ENCODE data around the gene STAU1.
"Not testable (repeated sequence)": the region's sequence is repeated elsewhere in the genome, so short reads cannot be mapped to it uniquely, and the experiment has no call there.

STAU1 gene

DNA sequence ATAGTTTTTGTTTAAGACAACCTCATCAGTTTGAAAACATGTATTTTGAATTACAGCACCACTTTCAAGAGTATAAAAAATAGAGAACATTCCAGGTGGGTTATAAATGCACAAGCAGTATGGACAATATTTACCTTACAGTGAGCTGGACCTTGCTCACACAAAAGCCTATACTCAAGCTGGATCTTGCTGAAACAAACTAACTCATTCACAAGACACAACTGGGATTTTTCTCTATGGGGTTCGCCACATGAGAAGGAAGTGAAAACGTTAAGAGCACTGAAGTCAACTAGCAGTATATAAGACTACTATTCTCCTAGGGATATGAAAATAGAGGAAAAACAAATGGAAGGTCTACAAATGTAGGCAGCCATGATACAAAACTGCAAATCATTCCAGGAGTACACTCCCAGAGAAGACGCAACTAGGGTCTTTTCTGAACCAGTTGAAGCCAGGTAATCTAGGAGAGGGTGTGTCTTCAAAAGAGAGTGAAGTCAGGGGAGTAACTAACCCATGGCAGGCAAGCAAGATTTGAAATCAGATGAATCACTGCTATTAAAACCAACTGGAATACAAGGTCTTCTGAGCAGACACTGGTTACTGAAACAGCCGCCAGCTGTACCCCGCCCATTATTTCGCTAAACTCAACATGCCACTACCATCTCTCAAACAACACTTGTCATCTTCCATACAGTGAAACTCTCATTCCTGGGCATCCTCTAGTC lies 26.5 kb downstream of the STAU1 start:
- DNase-seq, result no peak

DNA sequence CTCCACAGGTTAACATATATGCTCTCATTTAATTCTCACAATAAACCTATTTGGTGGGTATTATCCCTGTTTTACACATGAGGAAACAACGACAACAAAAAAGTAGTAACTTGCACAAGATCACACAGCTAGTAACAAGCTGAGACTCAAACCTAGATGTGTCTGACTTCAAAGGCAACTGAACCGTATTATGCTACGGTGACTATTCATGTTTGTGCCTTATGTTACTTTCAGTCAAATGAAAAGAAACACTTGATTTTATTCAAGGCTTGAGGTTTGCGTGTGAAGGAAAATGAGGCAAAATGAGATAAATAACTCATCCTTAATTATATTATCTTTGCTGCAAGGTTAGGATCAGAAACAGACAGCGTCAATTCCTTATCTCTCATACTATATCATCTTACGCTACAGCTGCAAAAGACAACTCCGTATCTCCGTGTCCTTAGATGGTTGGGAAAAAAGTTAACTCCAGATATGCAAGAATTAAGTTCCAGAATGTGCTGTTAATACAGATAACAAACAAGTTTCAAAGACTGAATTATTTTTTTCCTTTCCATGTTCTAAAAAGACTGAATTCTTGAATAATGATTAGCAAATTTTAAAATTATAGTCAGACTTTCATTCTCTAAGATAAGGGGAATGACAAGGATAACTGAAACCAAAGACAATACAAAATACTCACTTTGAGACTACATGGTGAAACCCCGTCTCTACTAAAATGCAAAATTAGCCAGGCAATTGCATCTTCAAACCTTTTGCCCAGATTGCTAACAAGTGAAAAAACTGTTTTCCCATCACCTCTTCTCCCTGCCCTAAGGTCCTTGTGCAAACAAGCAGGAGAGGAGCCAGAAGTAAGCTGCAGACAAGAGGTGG lies 27.8 kb downstream of the STAU1 start:
- DNase-seq, result no peak

DNA sequence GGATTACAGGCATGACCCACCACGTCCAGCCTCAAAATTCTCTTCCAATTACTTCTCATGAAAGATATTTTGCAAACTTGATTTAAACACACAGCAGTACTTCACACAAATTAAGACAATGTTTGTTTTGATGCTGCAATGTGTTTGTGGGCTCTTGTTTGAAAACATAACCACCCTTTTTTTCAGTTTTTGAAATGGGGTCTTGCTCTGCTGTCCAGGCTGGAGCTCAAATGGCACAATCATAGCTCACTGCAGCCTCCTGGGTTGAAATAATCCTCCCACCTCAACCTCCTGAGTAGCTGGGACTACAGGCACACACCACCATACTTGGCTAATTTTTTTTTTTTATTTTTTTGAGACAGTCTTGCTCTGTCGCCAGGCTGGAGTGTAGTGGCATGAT lies 31.0 kb downstream of the STAU1 start:
- DNase-seq, result no peak

GRCh38 chr20:49156481-49156880 lies 31.7 kb downstream of the STAU1 start:
- no peak for DNase-seq

DNA sequence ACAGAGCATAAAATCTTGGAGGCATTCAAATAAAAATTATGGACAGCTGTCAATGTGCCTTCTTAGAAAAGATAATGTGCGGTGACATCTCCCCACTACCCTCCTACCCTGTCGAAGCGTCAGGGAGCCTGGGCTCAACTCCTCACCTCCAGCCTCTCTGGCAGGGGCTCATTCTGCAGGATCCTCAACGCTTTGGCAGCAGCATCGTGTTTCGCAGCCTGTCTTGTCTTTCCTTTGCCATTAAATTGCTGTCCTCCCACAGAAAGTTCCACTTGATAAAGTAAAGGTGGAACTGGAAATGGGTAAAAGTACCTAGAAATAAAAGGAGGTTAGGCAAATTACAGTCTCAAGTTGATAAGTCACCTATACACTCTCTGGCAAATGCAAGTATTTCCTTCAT lies 36.7 kb downstream of the STAU1 start:
- no peak for DNase-seq

GRCh38 chr20:49149281-49150045 lies 38.7 kb downstream of the STAU1 start:
- no peak for DNase-seq

DNA sequence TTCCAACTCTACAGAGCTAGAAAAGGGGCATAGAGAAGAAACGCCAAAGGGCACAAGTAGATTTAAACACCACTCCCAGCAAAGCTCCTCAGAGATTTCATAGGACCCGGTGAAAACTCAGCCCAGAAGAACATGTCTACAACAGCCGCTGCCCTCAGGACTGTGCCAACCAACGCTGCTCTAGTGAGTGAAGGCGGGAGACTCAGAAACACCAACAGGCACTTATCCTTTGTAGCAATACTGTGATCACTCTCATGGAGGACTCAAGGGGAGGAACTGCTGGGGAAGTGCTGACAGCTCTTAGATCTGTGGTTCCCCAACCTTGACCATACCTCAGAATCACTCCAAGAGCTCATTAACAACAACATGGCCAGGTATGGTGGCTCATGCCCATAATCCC lies 39.5 kb downstream of the STAU1 start:
- no peak for DNase-seq

GRCh38 chr20:49147296-49147695 lies 40.8 kb downstream of the STAU1 start:
- no peak for DNase-seq

DNA sequence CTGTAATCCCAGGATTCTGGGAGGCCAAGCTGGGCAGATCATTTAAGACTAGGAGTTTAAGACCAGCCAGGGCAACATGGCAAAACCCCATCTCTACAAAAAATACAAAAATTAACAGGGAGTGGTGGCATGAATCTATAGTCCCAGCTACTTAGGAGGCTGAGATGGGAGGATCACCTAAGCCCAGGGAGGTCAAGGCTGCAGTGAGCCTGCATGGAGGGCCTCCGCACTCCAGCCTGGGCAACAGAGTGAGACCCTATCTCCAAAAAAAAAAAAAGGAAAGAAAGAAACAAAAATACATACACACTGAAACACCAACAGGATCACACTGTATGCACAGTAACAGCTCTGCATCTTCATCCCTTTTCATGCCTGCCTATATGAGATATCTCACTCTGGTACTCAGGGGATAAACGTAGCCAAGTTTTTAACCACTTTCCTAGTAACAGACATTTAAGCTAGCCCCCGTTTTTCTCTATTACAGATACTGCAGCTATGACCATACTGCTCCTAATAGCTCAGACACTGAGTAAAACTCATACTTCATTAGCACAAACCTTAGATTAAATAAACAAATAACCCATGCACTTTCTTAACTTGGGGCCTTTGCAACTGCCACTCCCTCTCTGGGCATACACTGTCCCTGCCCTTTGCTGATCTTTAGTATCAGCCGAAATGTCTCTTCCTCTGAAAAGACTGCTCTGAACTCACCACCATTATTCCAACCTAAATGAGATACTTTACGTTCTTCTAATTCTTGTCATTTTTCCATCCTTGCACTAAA lies 41.5 kb downstream of the STAU1 start:
- no peak for DNase-seq

DNA sequence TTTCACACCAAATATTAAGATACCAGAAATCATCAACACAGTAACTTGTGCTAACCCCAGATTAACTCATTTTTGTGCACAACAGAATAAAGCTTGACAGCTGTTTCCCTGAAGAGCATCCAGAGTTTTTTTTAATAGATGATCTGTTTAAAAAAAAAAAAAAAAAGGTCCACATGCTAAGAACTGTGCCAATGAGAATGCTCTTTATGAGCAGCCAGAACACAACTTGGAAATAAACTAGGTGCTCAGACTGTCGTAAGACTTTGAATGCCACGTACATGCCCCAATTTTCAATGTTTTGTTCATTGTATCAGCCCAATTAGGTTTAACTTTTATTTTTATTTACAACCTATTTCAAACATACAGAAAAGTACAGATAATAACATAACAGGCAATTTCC lies 47.3 kb downstream of the STAU1 start:
- no peak for DNase-seq

DNA sequence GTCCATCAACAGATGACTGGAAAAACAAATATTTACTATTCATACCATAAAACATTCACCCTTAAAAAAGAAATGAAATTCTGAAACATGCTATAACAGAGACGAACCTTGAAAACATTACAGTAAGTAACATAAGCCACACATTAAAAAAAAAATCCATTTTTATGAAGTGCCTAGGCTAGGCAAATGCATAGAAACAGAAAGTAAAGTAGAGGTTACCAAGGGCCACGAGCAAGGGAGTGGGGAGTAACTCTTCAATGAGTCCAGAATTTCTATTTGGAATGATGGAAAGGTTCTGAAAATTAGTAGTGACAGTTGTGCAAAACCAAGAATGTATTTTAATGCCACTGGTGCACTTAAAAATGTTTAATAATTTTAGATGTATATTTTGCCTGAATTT lies 47.7 kb downstream of the STAU1 start:
- no peak for DNase-seq

DNA sequence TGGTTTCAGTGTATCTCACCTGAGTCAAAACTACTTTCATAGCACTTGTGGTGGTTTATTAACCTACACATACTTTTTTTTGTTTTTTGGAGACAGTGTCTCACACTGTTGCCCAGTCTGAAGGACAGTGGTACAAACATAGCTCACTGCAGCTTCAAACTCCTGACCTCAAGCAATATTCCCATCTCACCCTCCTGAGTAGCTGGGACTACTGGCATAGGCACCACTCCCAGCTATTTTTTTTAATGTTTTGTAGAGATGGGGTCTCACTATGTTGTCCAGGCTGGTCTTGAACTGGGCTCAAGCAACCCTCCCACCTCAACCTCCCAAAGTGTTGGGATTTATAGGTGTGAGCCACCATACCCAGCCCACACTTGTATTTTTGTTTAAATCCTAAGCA lies 49.7 kb downstream of the STAU1 start:
- DNase-seq, result no peak

GRCh38 chr20:49136817-49137571 lies 51.1 kb downstream of the STAU1 start:
- DNase-seq, result no peak

DNA sequence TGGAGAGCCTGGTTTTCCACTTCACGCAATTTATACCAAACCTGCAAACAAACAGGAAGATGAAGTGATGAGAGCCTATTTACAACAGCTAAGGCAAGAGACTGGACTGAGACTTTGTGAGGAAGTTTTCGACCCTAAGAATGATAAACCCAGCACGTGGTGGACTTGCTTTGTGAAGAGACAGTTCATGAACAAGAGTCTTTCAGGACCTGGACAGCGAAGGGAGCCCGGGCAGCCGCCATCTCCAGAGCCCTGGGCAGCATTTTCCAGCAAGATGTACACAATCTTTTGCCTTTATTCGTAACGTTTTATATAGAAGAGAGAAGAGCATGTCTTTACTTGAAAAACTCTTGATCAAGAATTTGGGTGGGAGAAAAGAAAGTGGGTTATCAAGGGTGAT lies 53.3 kb downstream of the STAU1 start:
- not testable (repeated sequence) for DNase-seq

- DNase-seq, result no peak
Measured at GRCh38 chr20:49133571-49133970, 54.6 kb downstream of the STAU1 start.

GRCh38 chr20:49132995-49133478 lies 55.1 kb downstream of the STAU1 start:
- no peak for DNase-seq

GRCh38 chr20:49123982-49124381 lies 64.2 kb downstream of the STAU1 start:
- no peak for DNase-seq

DNA sequence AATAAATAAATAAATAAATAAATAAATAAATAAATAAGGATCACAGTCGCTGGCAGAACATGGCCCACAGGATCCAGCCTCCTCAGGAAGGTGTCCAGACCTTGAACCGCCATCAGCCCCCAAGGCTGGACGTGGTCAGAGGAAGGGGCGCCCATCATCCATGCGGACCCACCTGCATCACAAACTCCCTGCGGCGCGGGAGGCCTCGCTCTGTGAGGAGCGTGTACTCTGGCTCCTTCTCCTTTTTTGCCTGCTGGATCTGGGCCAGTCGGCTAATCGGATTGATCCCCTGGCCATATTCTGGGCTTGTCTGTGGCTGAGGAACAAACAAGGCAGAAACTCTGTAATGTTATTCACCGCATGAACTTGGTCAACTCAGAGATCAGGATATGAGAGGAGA lies 65.2 kb downstream of the STAU1 start:
- no peak for DNase-seq

GRCh38 chr20:49119988-49120387 lies 68.1 kb downstream of the STAU1 start:
- no peak for DNase-seq

- no peak for DNase-seq
Measured at GRCh38 chr20:49118307-49118706, 69.8 kb downstream of the STAU1 start.

DNA sequence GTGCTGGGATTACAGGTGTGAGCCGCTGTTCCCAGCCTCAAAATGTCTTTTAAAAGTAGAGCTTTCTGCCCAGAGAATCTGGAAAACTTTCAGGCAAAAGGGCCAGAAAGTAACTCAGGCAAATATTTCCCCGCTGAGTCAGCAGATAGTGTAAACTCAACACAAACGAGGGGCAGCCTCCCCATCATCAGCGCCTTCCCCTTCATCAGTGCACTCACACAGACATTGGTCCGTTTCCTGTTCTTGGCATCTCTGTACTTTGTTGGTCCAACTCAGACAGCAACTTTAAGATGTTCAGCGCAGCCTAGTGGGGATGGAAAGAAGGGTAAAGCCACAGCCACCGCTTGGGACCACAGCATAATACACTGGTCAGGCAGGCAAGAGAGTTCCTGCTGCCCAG lies 72.6 kb downstream of the STAU1 start:
- DNase-seq, result no peak
